A549 (cell line): ENCODE measurements around the gene IRX4.

ENCODE experiments used
- CTCF ChIP-seq: fragments of >200 bp; sonication (Bioruptor Twin); formaldehyde crosslinking; IDR thresholded peaks from 3 replicates; pipeline ENCODE4 v1.5.1; 2016
- ESRRA ChIP-seq: fragments of 150-350 bp; IDR thresholded peaks from 2 replicates; pipeline ENCODE4 v1.6.1; 2014; ENCODE audit warnings: mild to moderate bottlenecking, low read length, borderline replicate concordance

GRCh38 chr5:1838013-1838412 is 44.7 kb downstream of the IRX4 start:
- TF ChIP-seq CTCF = no peak
- no peak for TF ChIP-seq ESRRA
